GM18861 (cell line): ENCODE results near the gene KMT2A.
A peak's percentile ranks its signal among the peaks of the same experiment; 100 is the strongest.
"Not testable (repeated sequence)": the region's sequence is repeated elsewhere in the genome, so short reads cannot be mapped to it uniquely, and the experiment has no call there.

Source experiments
- ATAC-seq: cut with Tn5 transposase; IDR thresholded peaks from one replicate; pipeline ENCODE4 v1.9.1; 2021; ENCODE audit not compliant: unreplicated experiment

The KMT2A gene

GRCh38 chr11:118481238-118481637 is 44.9 kb downstream of the KMT2A start:
- ATAC-seq: not testable (repeated sequence)

GRCh38 chr11:118484405-118484804 is 48.1 kb downstream of the KMT2A start:
- no peak for ATAC-seq

- ATAC-seq: no peak
Measured at GRCh38 chr11:118485273-118485672, 49.0 kb downstream of the KMT2A start.

- no peak for ATAC-seq
Measured at GRCh38 chr11:118488480-118489109, 52.3 kb downstream of the KMT2A start.

GRCh38 chr11:118491041-118491440 is 54.7 kb downstream of the KMT2A start:
- ATAC-seq: no peak

- ATAC-seq: no peak
Measured at GRCh38 chr11:118497831-118498230, 61.5 kb downstream of the KMT2A start.

GRCh38 chr11:118503216-118503615 is 66.9 kb downstream of the KMT2A start:
- no peak for ATAC-seq

GRCh38 chr11:118511601-118512000 is 75.3 kb downstream of the KMT2A start:
- ATAC-seq: no peak

- ATAC-seq: no peak
Measured at GRCh38 chr11:118514103-118514502, 77.8 kb downstream of the KMT2A start.

- no peak for ATAC-seq
Measured at GRCh38 chr11:118519549-118519948, 83.3 kb downstream of the KMT2A start.

- ATAC-seq: peak; percentile 66
Measured at GRCh38 chr11:118521892-118522311, 85.6 kb downstream of the KMT2A start.

- no peak for ATAC-seq
Measured at GRCh38 chr11:118522571-118523072, 86.3 kb downstream of the KMT2A start.

GRCh38 chr11:118524356-118524755 is 88.1 kb downstream of the KMT2A start:
- no peak for ATAC-seq

GRCh38 chr11:118524757-118525470 is 88.6 kb downstream of the KMT2A start:
- ATAC-seq: no peak

- no peak for ATAC-seq
Measured at GRCh38 chr11:118526688-118527087, 90.4 kb downstream of the KMT2A start.

GRCh38 chr11:118527109-118527508 is 90.8 kb downstream of the KMT2A start, which contains the start of gene TTC36:
TTC36 (plus strand) TSS chr11:118527474; CDS start chr11:118527495, 21 bp downstream.
- ATAC-seq: no peak

- ATAC-seq: no peak
Measured at GRCh38 chr11:118528511-118528910, 92.2 kb downstream of the KMT2A start.

GRCh38 chr11:118529584-118530175 is 93.4 kb downstream of the KMT2A start:
- ATAC-seq: no peak

- no peak for ATAC-seq
Measured at GRCh38 chr11:118530180-118530682, 93.9 kb downstream of the KMT2A start.

GRCh38 chr11:118530683-118531596 is 94.6 kb downstream of the KMT2A start, which contains the start of gene TMEM25:
TMEM25 (plus strand) TSS chr11:118531192; CDS start chr11:118531802, 610 bp downstream.
- ATAC-seq: no peak
